GM12864 (cell line): Measurements from ENCODE around the gene MYL12A.
"Not testable (repeated sequence)": the region's sequence is repeated elsewhere in the genome, so short reads cannot be mapped to it uniquely, and the experiment has no call there.

Experiments used
- DNase-seq: peaks from one replicate; pipeline ENCODE4 v3.0.0-alpha.2; 2011; ENCODE audit warnings: low read depth
- H3K4me3 ChIP-seq: 2 replicates; pipeline ENCODE4 v1.5.1; 2011; ENCODE audit warnings: mild to moderate bottlenecking, low read depth, low read length, control low read depth
- CTCF ChIP-seq: IDR thresholded peaks from 2 replicates; pipeline ENCODE4 v1.5.1; 2011; ENCODE audit warnings: low read depth, mild to moderate bottlenecking, moderate library complexity, low read length, control low read depth, inconsistent platforms; ENCODE audit errors: missing control alignments

MYL12A gene

DNA sequence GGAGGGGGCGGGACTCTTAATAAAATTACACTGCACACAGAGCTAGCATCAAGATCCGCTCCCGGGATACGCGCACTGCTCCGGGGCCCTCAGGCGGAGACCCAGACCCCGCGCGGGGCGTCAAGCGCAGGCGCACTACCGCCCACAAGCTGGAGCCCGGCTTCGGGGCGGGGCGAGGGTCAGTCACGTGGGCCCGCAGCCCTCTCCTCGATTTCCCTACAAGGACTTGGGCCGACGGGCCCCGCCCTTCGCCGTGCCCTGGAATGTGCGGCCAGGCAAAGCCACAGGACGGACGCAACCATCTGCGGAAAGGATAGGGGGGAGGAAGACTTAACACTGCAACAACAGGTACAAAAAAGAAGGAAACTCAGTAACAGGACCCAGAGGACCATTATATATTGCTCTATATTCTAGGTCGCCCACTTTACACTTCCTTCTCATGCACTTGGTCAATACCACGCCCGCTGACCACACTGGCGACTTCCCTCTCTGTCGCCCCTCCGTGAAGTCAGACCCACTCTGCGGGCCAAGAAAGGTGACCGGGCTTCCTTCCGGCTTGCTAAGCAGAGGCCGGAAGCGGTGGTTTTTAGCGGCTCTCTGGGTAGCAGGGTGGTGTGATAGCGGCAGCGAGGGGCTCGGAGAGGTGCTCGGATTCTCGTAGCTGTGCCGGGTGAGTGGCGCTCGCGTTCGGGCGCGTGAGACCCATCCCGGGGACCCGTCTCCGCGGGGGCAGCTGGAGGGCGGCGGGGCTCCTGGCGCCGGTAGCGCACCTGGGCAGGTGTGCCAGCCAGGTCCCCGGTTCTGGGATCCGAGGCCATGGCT is at the start of gene MYL12A:
Gene MYL12A, plus strand, starts transcription at position 562 of the 822 bp plus-strand sequence. CDS start 5,447 bp downstream, outside the sequence.
- TF ChIP-seq CTCF, result no peak
- peak; percentile 97 for DNase-seq
- peak within 1 kb of the TSS; percentile 92 for H3K4me3 ChIP-seq

- DNase-seq, H3K4me3 ChIP-seq: not testable (repeated sequence)
These were observed 49.2 kb upstream of the MYL12A start for GRCh38 chr18:3198260-3198860.

GRCh38 chr18:3199942-3200645 is 47.5 kb upstream of the MYL12A start:
- TF ChIP-seq CTCF, result no peak
- DNase-seq, result no peak
- no peak overlapping the region for H3K4me3 ChIP-seq

GRCh38 chr18:3205239-3205638 is 42.4 kb upstream of the MYL12A start:
- DNase-seq, result no peak
- TF ChIP-seq CTCF, result no peak
- H3K4me3 ChIP-seq, result no peak overlapping the region

- no peak overlapping the region for H3K4me3 ChIP-seq
- no peak for DNase-seq
These were observed 40.0 kb upstream of the MYL12A start for GRCh38 chr18:3207565-3207964.

DNA sequence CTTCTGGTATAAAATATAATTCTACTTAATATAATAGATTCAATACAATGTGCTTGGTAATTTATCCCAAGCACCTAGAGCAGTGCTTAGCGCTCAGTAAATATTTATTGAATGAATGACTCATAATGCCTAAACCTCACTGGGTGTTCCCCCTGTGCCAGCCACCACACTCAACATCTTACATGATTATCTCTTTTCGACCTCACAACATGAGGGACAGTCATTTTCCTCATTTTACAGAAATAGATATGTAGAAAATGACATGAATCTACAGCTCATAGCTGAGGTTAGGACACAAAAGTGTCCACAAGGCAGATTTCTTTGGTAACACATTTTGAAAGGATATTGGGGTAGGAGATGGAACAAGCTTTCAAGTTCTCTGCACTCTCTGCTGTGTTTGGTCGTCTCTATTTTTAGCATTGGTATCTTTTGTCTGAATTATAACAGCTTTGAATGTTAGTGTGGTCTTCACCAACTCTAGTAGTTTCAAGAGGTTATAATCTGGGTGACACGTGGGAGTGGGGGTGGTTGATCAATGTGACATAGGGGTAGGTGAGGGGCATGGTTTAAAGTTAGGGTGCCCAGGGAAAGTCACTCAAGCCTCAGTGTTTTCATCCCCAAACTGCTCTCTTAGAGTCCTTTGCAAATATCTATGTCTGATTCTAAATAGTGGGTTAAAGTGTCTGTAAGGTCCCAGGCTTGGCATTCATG is 37.6 kb upstream of the MYL12A start:
- TF ChIP-seq CTCF, result no peak
- no peak for DNase-seq
- H3K4me3 ChIP-seq, result no peak overlapping the region

More at GRCh38 chr18:3207565-3207964, 40.0 kb upstream of the MYL12A start:
- no peak for TF ChIP-seq CTCF
